ENCODE data around the gene CSGALNACT2. TPM values are rescaled to one million over a fixed set of nuclear protein-coding genes. Genes with fewer than 3 reads are reported as not detected.

Gene CSGALNACT2
- total and polyA plus RNA-seq, 9 of the 15 experiments (the other 6 are each of a cell fraction or from before 2014, with no cell fraction given), result 1.4 to 7.3 (median 3.5) TPM

DNA sequence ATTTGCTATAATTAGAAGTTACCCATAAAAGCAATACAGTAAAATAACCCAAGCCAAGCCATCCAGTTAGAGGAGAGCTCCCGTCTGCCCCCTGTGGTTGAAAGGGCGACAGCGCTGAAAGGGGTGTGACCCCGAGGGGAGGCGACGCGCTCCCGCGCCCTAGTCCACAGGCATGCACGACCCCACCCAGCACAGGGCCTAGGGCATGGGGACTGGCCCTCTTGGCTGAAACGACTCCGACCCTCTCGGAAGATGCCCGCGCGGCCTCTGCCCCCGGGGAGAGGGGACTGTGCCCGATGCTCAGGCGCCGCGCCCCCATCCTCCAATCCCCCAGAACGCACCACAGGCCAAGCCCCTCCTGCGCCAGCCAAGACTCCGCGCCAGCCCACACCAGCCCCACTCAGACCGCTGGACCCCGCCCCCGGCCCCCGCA, 64.0 kb downstream of the CSGALNACT2 start (continued):
- TF ChIP-seq, protein P1, sequence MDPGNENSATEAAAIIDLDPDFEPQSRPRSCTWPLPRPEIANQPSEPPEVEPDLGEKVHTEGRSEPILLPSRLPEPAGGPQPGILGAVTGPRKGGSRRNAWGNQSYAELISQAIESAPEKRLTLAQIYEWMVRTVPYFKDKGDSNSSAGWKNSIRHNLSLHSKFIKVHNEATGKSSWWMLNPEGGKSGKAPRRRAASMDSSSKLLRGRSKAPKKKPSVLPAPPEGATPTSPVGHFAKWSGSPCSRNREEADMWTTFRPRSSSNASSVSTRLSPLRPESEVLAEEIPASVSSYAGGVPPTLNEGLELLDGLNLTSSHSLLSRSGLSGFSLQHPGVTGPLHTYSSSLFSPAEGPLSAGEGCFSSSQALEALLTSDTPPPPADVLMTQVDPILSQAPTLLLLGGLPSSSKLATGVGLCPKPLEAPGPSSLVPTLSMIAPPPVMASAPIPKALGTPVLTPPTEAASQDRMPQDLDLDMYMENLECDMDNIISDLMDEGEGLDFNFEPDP (CRISPR knock-in tag; IDR thresholded peaks at IDR 0.05), result no peak
- no peak for TF ChIP-seq ZBTB8A (IDR thresholded peaks at IDR 0.05; ENCODE audit: partially characterized antibody)
- TF ChIP-seq THRAP3 (IDR thresholded peaks at IDR 0.05; ENCODE audit: borderline replicate concordance), result no peak
- TF ChIP-seq RBM14 (IDR thresholded peaks at IDR 0.05; ENCODE audit: borderline replicate concordance, insufficient read depth, low read depth, low read length), result 0 out of 2 replicates have a peak, but pooled peaks have one; percentile 52
- TF ChIP-seq, protein P2, sequence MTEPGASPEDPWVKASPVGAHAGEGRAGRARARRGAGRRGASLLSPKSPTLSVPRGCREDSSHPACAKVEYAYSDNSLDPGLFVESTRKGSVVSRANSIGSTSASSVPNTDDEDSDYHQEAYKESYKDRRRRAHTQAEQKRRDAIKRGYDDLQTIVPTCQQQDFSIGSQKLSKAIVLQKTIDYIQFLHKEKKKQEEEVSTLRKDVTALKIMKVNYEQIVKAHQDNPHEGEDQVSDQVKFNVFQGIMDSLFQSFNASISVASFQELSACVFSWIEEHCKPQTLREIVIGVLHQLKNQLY (CRISPR knock-in tag; conservative IDR thresholded peaks at IDR 0.05), result no peak
- TF ChIP-seq, protein P3, sequence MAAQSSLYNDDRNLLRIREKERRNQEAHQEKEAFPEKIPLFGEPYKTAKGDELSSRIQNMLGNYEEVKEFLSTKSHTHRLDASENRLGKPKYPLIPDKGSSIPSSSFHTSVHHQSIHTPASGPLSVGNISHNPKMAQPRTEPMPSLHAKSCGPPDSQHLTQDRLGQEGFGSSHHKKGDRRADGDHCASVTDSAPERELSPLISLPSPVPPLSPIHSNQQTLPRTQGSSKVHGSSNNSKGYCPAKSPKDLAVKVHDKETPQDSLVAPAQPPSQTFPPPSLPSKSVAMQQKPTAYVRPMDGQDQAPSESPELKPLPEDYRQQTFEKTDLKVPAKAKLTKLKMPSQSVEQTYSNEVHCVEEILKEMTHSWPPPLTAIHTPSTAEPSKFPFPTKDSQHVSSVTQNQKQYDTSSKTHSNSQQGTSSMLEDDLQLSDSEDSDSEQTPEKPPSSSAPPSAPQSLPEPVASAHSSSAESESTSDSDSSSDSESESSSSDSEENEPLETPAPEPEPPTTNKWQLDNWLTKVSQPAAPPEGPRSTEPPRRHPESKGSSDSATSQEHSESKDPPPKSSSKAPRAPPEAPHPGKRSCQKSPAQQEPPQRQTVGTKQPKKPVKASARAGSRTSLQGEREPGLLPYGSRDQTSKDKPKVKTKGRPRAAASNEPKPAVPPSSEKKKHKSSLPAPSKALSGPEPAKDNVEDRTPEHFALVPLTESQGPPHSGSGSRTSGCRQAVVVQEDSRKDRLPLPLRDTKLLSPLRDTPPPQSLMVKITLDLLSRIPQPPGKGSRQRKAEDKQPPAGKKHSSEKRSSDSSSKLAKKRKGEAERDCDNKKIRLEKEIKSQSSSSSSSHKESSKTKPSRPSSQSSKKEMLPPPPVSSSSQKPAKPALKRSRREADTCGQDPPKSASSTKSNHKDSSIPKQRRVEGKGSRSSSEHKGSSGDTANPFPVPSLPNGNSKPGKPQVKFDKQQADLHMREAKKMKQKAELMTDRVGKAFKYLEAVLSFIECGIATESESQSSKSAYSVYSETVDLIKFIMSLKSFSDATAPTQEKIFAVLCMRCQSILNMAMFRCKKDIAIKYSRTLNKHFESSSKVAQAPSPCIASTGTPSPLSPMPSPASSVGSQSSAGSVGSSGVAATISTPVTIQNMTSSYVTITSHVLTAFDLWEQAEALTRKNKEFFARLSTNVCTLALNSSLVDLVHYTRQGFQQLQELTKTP (IDR thresholded peaks at IDR 0.05; ENCODE audit: low read depth in 1 of 2, partially characterized antibody in 2 of 2), result no peak
- TF ChIP-seq IFI16 (CRISPR knock-in tag; IDR thresholded peaks at IDR 0.05), result no peak
- no peak for TF ChIP-seq NCOA4 (IDR thresholded peaks at IDR 0.05; ENCODE audit: partially characterized antibody)
- TF ChIP-seq SMAD4 (CRISPR knock-in tag; conservative IDR thresholded peaks at IDR 0.05), result 0 out of 2 replicates have a peak, but pooled peaks have one; percentile 46
- TF ChIP-seq, protein P4, sequence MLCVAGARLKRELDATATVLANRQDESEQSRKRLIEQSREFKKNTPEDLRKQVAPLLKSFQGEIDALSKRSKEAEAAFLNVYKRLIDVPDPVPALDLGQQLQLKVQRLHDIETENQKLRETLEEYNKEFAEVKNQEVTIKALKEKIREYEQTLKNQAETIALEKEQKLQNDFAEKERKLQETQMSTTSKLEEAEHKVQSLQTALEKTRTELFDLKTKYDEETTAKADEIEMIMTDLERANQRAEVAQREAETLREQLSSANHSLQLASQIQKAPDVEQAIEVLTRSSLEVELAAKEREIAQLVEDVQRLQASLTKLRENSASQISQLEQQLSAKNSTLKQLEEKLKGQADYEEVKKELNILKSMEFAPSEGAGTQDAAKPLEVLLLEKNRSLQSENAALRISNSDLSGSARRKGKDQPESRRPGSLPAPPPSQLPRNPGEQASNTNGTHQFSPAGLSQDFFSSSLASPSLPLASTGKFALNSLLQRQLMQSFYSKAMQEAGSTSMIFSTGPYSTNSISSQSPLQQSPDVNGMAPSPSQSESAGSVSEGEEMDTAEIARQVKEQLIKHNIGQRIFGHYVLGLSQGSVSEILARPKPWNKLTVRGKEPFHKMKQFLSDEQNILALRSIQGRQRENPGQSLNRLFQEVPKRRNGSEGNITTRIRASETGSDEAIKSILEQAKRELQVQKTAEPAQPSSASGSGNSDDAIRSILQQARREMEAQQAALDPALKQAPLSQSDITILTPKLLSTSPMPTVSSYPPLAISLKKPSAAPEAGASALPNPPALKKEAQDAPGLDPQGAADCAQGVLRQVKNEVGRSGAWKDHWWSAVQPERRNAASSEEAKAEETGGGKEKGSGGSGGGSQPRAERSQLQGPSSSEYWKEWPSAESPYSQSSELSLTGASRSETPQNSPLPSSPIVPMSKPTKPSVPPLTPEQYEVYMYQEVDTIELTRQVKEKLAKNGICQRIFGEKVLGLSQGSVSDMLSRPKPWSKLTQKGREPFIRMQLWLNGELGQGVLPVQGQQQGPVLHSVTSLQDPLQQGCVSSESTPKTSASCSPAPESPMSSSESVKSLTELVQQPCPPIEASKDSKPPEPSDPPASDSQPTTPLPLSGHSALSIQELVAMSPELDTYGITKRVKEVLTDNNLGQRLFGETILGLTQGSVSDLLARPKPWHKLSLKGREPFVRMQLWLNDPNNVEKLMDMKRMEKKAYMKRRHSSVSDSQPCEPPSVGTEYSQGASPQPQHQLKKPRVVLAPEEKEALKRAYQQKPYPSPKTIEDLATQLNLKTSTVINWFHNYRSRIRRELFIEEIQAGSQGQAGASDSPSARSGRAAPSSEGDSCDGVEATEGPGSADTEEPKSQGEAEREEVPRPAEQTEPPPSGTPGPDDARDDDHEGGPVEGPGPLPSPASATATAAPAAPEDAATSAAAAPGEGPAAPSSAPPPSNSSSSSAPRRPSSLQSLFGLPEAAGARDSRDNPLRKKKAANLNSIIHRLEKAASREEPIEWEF (CRISPR knock-in tag; IDR thresholded peaks at IDR 0.05), result no peak
- TF ChIP-seq, protein P5, sequence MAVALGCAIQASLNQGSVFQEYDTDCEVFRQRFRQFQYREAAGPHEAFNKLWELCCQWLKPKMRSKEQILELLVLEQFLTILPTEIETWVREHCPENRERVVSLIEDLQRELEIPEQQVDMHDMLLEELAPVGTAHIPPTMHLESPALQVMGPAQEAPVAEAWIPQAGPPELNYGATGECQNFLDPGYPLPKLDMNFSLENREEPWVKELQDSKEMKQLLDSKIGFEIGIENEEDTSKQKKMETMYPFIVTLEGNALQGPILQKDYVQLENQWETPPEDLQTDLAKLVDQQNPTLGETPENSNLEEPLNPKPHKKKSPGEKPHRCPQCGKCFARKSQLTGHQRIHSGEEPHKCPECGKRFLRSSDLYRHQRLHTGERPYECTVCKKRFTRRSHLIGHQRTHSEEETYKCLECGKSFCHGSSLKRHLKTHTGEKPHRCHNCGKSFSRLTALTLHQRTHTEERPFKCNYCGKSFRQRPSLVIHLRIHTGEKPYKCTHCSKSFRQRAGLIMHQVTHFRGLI (CRISPR knock-in tag; IDR thresholded peaks at IDR 0.05), result no peak
- TF ChIP-seq FOXJ2 (tag; IDR thresholded peaks at IDR 0.05), result no peak
- TF ChIP-seq ZNF224 (CRISPR knock-in tag; IDR thresholded peaks at IDR 0.05), result no peak
- TF ChIP-seq PPARD (CRISPR knock-in tag; IDR thresholded peaks at IDR 0.05), result no peak
